Fibroblast of pulmonary artery (primary cell): ENCODE data around the gene RHOA.
A peak's percentile ranks its signal among the peaks of the same experiment; 100 is the strongest.

Source experiments
- DNase-seq: peaks from one replicate; pipeline ENCODE4 v3.0.0-alpha.2; 2010; ENCODE audit warnings: low read depth
- H3K4me3 ChIP-seq: replicated peaks from 2 replicates; pipeline ENCODE4 v1.5.1; 2011; ENCODE audit warnings: low read depth, mild to moderate bottlenecking, control low read depth, low read length, moderate library complexity
- CTCF ChIP-seq: IDR thresholded peaks from 2 replicates; pipeline ENCODE4 v1.5.1; 2011; ENCODE audit warnings: mild to moderate bottlenecking, control low read depth, low read length, inconsistent platforms; ENCODE audit errors: missing control alignments

The RHOA gene

GRCh38 chr3:49386056-49386756 lies 25.6 kb downstream of the RHOA start:
- DNase-seq = no peak
- TF ChIP-seq CTCF = no peak
- H3K4me3 ChIP-seq = no peak overlapping the region

DNA sequence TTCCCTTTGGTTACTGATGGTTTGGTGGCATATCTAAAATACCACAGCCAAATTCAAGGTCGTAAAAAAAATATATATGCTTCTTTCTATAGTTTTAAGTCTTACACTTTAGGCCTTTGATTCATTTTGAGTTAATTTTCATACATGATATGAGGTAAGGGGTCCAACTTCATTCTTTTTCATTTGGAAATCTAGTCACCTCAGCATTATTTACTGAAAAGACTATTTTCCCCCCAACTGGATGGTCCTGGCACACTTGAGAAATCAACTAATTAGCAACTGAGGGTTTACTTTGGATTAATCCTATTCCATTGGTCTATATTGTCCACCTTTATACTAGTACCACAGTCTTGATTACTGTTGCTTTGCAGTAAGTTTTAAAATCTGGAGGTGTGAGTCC lies 26.2 kb downstream of the RHOA start:
- no peak overlapping the region for H3K4me3 ChIP-seq
- no peak for DNase-seq
- TF ChIP-seq CTCF = no peak

DNA sequence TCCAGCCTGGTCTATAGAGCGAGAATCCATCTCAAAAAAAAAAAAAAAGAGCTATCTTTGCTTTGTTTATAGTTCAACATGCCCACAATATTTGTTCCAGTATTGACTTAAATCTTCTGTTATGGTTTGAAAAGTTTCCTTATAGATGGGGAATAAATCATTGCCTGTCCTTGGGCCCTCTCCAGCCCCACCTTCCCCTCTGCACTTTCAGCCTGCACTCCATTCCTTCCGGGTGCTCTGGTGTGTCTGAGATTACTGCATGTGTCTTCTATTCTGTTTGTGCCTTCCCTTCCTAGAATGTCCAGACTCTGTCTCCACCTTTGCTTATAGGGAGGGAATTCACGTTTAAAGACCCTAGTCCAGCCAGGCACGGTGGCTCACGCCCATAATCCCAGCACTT lies 28.4 kb downstream of the RHOA start:
- TF ChIP-seq CTCF = no peak
- no peak overlapping the region for H3K4me3 ChIP-seq
- DNase-seq = no peak

DNA sequence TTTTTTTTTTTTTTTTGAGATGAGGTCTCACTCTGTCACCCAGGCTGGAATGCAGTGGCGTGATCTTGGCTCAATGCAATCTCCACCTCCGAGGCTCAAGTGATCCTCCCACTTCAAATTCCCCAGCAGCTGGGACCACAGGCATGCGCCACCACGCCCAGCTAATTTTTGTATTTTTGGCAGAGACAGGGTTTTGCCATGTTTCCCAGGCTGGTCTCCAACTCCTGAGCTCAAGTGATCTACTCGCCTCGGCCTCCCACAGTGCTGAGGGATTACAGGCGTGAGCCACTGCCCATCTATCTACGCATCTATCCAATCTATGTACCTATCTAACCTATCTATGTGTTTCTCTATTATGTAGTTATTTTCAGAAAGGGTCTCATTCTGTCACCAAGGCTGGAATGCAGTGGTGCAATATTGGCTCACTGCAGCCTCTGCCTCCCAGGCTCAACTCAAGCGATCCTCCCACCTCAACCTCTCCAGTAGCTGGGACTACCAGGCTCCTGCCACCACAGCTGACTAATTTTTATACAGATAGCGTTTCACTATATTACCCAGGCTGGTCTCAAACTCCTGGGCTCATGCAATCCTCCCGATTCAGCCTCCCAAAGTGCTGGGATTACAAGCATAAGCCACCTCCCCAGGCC lies 33.4 kb downstream of the RHOA start:
- no peak for TF ChIP-seq CTCF
- H3K4me3 ChIP-seq = no peak overlapping the region
- DNase-seq = peak; percentile 81

GRCh38 chr3:49377483-49377882 lies 34.3 kb downstream of the RHOA start:
- peak; percentile 59 for DNase-seq
- H3K4me3 ChIP-seq = no peak overlapping the region
- TF ChIP-seq CTCF = no peak

DNA sequence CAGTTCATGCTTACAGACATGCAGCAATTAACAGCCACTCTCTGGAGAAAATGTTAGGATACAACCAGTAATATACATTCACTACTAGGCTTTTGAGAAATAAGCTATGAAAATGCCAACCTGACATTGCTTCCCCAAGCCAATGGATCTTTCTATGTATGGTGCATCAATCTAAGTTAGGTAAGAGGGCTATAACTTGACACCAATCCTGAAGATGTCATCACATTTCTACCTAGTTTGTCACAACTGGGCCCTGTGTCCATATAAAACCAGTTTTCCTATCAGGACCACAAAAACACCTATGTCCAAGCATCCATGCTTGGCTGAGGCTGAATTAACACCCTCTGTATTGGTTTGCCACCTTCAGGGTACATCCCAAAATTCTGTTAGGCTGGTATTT lies 39.8 kb downstream of the RHOA start:
- no peak overlapping the region for H3K4me3 ChIP-seq
- DNase-seq = no peak
- no peak for TF ChIP-seq CTCF
